Measurements from ENCODE around the gene ZNF148. TPM values are rescaled to one million over a fixed set of nuclear protein-coding genes. Genes with fewer than 3 reads are reported as not detected.

ZNF148 gene
- total RNA-seq, 1 experiment from 2014 or later = 55.8 TPM

DNA sequence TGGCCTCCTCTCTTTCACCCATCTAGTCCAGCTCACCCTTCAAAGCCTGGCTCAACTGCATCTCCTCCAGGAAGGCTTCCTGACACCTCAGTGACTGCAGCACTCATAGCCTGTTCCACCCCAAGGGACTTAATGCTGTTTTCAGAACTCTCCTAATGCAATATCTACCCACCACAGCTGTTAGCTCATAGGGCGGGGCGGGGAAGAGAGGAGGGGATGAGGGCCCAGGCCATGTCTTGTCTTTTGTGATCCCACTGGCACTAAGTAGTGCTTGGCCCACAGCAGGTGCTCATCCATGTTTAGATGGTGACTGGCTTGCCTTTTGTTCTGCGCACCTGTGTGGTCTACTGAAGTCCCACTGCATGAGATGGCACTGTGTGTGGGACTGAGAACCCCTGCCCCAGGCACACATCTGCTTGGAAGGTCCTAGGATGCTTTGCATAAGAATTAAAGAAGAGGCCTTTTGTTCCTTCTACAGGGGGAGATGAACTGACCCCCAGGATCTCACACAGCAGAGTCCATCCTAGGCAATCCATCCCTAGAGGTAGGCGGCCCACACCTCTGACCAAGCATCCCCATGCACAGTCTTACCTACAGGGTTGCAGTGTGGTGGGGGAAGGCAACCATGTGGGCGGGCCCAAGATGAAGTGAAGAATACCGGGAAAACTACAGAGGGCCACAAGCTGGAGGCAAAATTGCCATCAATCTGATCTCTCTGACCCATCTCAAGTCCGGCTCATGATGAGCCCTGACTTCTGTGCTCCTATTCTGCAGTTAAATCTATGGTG lies 185.6 kb downstream of the ZNF148 start:
- BruUV-seq (replicated peaks) = no TSS peak
- POLR2A ChIA-PET = no interaction called here
- Histone ChIP-seq H3K27me3 (ENCODE audit: control insufficient read depth, insufficient read depth, low read length) (no peaks in the 10 kb centered on the region), H3K27ac (ENCODE audit: low read length) (no peak overlapping the region), H3K4me1 (ENCODE audit: control insufficient read depth, insufficient read depth, low read length) (peaks cover 2% of the 10 kb centered on the region; the same call in 1 of the 2 replicates), H3K36me3 (ENCODE audit: control insufficient read depth, insufficient read depth, low read length) (no peaks in the 10 kb centered on the region), H3K4me3 (ENCODE audit: low read depth in 2 of 2, low read length in 2 of 2) (no peak overlapping the region), H3K9me3 (ENCODE audit: control insufficient read depth, insufficient read depth, low read depth, low read length) (no peaks in the 10 kb centered on the region)
- CTCF ChIA-PET = no interaction called here
- TF ChIP-seq TCF7L2 (IDR thresholded peaks at IDR 0.05; ENCODE audit: low read depth, low read length) (no peak), SIN3A (IDR thresholded peaks at IDR 0.05; ENCODE audit: borderline replicate concordance, insufficient read depth, low read depth, low read length) (no peak), POLR2AphosphoS5 (IDR thresholded peaks at IDR 0.05; ENCODE audit: low read depth, low read length) (no peak)
- TF ChIP-seq, protein P1, sequence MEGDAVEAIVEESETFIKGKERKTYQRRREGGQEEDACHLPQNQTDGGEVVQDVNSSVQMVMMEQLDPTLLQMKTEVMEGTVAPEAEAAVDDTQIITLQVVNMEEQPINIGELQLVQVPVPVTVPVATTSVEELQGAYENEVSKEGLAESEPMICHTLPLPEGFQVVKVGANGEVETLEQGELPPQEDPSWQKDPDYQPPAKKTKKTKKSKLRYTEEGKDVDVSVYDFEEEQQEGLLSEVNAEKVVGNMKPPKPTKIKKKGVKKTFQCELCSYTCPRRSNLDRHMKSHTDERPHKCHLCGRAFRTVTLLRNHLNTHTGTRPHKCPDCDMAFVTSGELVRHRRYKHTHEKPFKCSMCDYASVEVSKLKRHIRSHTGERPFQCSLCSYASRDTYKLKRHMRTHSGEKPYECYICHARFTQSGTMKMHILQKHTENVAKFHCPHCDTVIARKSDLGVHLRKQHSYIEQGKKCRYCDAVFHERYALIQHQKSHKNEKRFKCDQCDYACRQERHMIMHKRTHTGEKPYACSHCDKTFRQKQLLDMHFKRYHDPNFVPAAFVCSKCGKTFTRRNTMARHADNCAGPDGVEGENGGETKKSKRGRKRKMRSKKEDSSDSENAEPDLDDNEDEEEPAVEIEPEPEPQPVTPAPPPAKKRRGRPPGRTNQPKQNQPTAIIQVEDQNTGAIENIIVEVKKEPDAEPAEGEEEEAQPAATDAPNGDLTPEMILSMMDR (IDR thresholded peaks at IDR 0.05) = no peak
- TF ChIP-seq, protein P2, sequence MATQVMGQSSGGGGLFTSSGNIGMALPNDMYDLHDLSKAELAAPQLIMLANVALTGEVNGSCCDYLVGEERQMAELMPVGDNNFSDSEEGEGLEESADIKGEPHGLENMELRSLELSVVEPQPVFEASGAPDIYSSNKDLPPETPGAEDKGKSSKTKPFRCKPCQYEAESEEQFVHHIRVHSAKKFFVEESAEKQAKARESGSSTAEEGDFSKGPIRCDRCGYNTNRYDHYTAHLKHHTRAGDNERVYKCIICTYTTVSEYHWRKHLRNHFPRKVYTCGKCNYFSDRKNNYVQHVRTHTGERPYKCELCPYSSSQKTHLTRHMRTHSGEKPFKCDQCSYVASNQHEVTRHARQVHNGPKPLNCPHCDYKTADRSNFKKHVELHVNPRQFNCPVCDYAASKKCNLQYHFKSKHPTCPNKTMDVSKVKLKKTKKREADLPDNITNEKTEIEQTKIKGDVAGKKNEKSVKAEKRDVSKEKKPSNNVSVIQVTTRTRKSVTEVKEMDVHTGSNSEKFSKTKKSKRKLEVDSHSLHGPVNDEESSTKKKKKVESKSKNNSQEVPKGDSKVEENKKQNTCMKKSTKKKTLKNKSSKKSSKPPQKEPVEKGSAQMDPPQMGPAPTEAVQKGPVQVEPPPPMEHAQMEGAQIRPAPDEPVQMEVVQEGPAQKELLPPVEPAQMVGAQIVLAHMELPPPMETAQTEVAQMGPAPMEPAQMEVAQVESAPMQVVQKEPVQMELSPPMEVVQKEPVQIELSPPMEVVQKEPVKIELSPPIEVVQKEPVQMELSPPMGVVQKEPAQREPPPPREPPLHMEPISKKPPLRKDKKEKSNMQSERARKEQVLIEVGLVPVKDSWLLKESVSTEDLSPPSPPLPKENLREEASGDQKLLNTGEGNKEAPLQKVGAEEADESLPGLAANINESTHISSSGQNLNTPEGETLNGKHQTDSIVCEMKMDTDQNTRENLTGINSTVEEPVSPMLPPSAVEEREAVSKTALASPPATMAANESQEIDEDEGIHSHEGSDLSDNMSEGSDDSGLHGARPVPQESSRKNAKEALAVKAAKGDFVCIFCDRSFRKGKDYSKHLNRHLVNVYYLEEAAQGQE (IDR thresholded peaks at IDR 0.05; ENCODE audit: insufficient read depth in 1 of 2, low read depth in 2 of 2, low read length in 1 of 2) = no peak
- in situ Hi-C loops (cut with HindIII; ENCODE audit: low pct_unique_long_range_greater_than_20kb, low sequenced_read_pairs) = no loop called here
- DNase-seq (ENCODE audit: low read depth, low spot score) (no peak), ATAC-seq (no peak)
- intact Hi-C loops (cut with micrococcal nuclease; ENCODE audit: unreplicated experiment) = no loop called here

DNA sequence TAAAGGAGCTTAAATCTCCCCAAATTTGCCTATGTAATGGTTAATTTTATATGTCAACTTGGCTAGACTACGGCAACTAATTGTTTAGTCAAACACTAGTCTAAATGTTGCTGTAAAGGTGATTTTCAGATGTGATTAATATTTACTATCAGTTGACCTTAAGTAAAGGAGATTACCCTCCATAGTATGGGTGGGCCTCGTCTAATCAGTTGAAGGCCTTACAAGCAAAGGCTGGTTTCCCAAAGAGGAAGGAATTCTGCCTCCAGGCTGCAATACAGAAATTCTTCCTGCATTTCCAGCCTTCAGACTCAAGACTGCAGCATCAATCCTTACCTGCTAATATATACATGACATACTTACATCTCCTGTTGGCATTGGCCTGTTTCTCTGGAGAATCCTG lies 186.2 kb downstream of the ZNF148 start:
- H3K9me3 ChIP-seq (ENCODE audit: control insufficient read depth, insufficient read depth, low read depth, low read length) = no peaks in the 10 kb centered on the region
- TF ChIP-seq, protein P2 (IDR thresholded peaks at IDR 0.05; ENCODE audit: insufficient read depth in 1 of 2, low read depth in 2 of 2, low read length in 1 of 2) = no peak
- no peak for TF ChIP-seq TCF7L2 (IDR thresholded peaks at IDR 0.05; ENCODE audit: low read depth, low read length)
- TF ChIP-seq, protein P1 (IDR thresholded peaks at IDR 0.05) = no peak
- TF ChIP-seq SIN3A (IDR thresholded peaks at IDR 0.05; ENCODE audit: borderline replicate concordance, insufficient read depth, low read depth, low read length) = no peak
- TF ChIP-seq POLR2AphosphoS5 (IDR thresholded peaks at IDR 0.05; ENCODE audit: low read depth, low read length) = no peak
- no peak overlapping the region for H3K4me3 ChIP-seq (ENCODE audit: low read depth in 2 of 2, low read length in 2 of 2)
- ATAC-seq (no peak), DNase-seq (ENCODE audit: low read depth, low spot score) (no peak)
- POLR2A ChIA-PET = no interaction called here
- H3K36me3 ChIP-seq (ENCODE audit: control insufficient read depth, insufficient read depth, low read length) = no peaks in the 10 kb centered on the region
- BruUV-seq (replicated peaks) = no TSS peak
- H3K27ac ChIP-seq (ENCODE audit: low read length) = no peak overlapping the region
- intact Hi-C loops (cut with micrococcal nuclease; ENCODE audit: unreplicated experiment) (no loop called here), in situ Hi-C loops (cut with HindIII; ENCODE audit: low pct_unique_long_range_greater_than_20kb, low sequenced_read_pairs) (no loop called here)
- peaks cover 2% of the 10 kb centered on the region; the same call in 1 of the 2 replicates for H3K4me1 ChIP-seq (ENCODE audit: control insufficient read depth, insufficient read depth, low read length)
- CTCF ChIA-PET = no interaction called here
- H3K27me3 ChIP-seq (ENCODE audit: control insufficient read depth, insufficient read depth, low read length) = no peaks in the 10 kb centered on the region
